CD4-positive, alpha-beta T cell treated with Interferon gamma for 1 hour (primary cell): ENCODE results near the gene RHBDL1.

Experiments
- DNase-seq: peaks from one replicate; pipeline ENCODE4 v3.0.0-alpha.2; 2020

RHBDL1 gene

GRCh38 chr16:674968-675883 is at the start of gene RHBDL1:
Gene RHBDL1, plus strand, starts transcription at chr16:675671. Its CDS starts 120 bp downstream, at chr16:675791.
- no peak for DNase-seq

- DNase-seq, result no peak
These were observed 49.3 kb upstream of the RHBDL1 start for GRCh38 chr16:625977-626765.

- no peak for DNase-seq
These were observed 48.6 kb upstream of the RHBDL1 start for GRCh38 chr16:626787-627453.

GRCh38 chr16:627454-628239 is 47.8 kb upstream of the RHBDL1 start:
- DNase-seq, result no peak

GRCh38 chr16:628321-629061 is 47.0 kb upstream of the RHBDL1 start:
- DNase-seq, result no peak

- no peak for DNase-seq
These were observed 46.2 kb upstream of the RHBDL1 start for GRCh38 chr16:629185-629832.

- DNase-seq, result no peak
These were observed 45.6 kb upstream of the RHBDL1 start for GRCh38 chr16:629833-630248.

GRCh38 chr16:630249-630814 is 45.1 kb upstream of the RHBDL1 start:
- no peak for DNase-seq

- no peak for DNase-seq
These were observed 44.6 kb upstream of the RHBDL1 start, which contains the start of gene WFIKKN1 for GRCh38 chr16:630815-631405. Gene WFIKKN1, plus strand, starts transcription at chr16:630985. Its CDS starts 269 bp downstream, at chr16:631254.

GRCh38 chr16:631808-632358 is 43.6 kb upstream of the RHBDL1 start:
- no peak for DNase-seq

- no peak for DNase-seq
These were observed 42.8 kb upstream of the RHBDL1 start for GRCh38 chr16:632486-633335.

- DNase-seq, result no peak
These were observed 42.0 kb upstream of the RHBDL1 start for GRCh38 chr16:633336-634050.

- DNase-seq, result no peak
These were observed 41.3 kb upstream of the RHBDL1 start for GRCh38 chr16:634051-634670.

GRCh38 chr16:634996-635395 is 40.5 kb upstream of the RHBDL1 start:
- no peak for DNase-seq

- DNase-seq, result no peak
These were observed 39.8 kb upstream of the RHBDL1 start for GRCh38 chr16:635573-636205.

GRCh38 chr16:636206-637080 is 39.0 kb upstream of the RHBDL1 start, which contains the start of gene METTL26:
Gene METTL26, minus strand, starts transcription at chr16:636305. Its CDS starts 15 bp downstream, at chr16:636290.
- DNase-seq, result peak; percentile 94
